Common myeloid progenitor, CD34-positive (primary cell): ENCODE measurements around the gene KIF13A.

Experiments used
- CTCF ChIA-PET: fragments of 350-600 bp; sonication (Branson Sonifier 250); formaldehyde crosslinking; loops from one replicate; lab custom pipeline; 2021; ENCODE audit warnings: antibody characterized with exemption; lab: Charles Lee
- POLR2A ChIA-PET: fragments of 350-600 bp; sonication (Branson Sonifier 250); formaldehyde crosslinking; loops from one replicate; lab custom pipeline; 2021; ENCODE audit warnings: antibody characterized with exemption; lab: Charles Lee
- DNase-seq, 3 donors: peaks; one replicate each; pipeline versions ENCODE4 v3.0.0 to v3.0.0-alpha.2; 2013
- H3K27ac ChIP-seq, 2 experiments: 1 replicate in 1 of 2; 2 replicates in 1 of 2; pipeline ENCODE4 v1.7.0; 2013; ENCODE audit warnings: inconsistent platforms in 2 of 2, low read length in 2 of 2, mild to moderate bottlenecking in 2 of 2, low read depth in 1 of 2, moderate library complexity in 1 of 2; ENCODE audit not compliant: severe bottlenecking in 2 of 2, insufficient read depth in 1 of 2, poor library complexity in 1 of 2
- H3K27me3 ChIP-seq, 5 experiments: replicated peaks in 2 of 5; 1 replicate in 3 of 5; 2 replicates in 2 of 5; pipeline versions ENCODE4 v1.6.1 to v1.7.0; 2013; ENCODE audit warnings: low read length in 4 of 5, mild to moderate bottlenecking in 2 of 5, moderate library complexity in 2 of 5, inconsistent platforms in 1 of 5; ENCODE audit not compliant: insufficient read depth in 5 of 5, control insufficient read depth in 4 of 5
- H3K36me3 ChIP-seq, 4 experiments: 1 replicate in 2 of 4; 2 replicates in 2 of 4; pipeline versions ENCODE4 v1.6.1 to v1.7.0; 2013; ENCODE audit warnings: low read length in 3 of 4, control low read depth in 1 of 4, mild to moderate bottlenecking in 1 of 4; ENCODE audit not compliant: control insufficient read depth in 4 of 4, insufficient read depth in 4 of 4
- H3K4me1 ChIP-seq, 4 experiments: 1 replicate in 3 of 4; 2 replicates in 1 of 4; pipeline versions ENCODE4 v1.6.1 to v1.7.1; 2013; ENCODE audit warnings: low read length in 3 of 4, mild to moderate bottlenecking in 3 of 4, control low read depth in 1 of 4, inconsistent platforms in 1 of 4, moderate library complexity in 1 of 4; ENCODE audit not compliant: control insufficient read depth in 4 of 4, insufficient read depth in 4 of 4; ENCODE audit errors: control extremely low read depth in 1 of 4
- H3K4me3 ChIP-seq, 7 experiments: 1 replicate in 4 of 7; 2 replicates in 3 of 7; pipeline versions ENCODE4 v1.5.1 to v1.7.0; 2013; ENCODE audit warnings: mild to moderate bottlenecking in 7 of 7, low read length in 6 of 7, moderate library complexity in 6 of 7, inconsistent platforms in 2 of 7, low read depth in 2 of 7, control low read depth in 1 of 7; ENCODE audit not compliant: insufficient read depth in 4 of 7, control insufficient read depth in 1 of 7; ENCODE audit errors: extremely low read depth in 1 of 7
- H3K9me3 ChIP-seq, 5 experiments: 1 replicate in 4 of 5; 2 replicates in 1 of 5; pipeline versions ENCODE4 v1.6.1 to v1.7.1; 2013; ENCODE audit warnings: low read length in 4 of 5, mild to moderate bottlenecking in 2 of 5, inconsistent platforms in 1 of 5, low read depth in 1 of 5, moderate library complexity in 1 of 5; ENCODE audit not compliant: control insufficient read depth in 4 of 5, insufficient read depth in 2 of 5; ENCODE audit errors: control extremely low read depth in 1 of 5
- WGBS: methylation state at CpG from one replicate; pipeline ENCODE4 v1.1.5; 2013; ENCODE audit not compliant: insufficient coverage; 5-methylcytosine and 5-hydroxymethylcytosine counted together

Gene KIF13A

GRCh38 chr6:17714879-17715851, 272.3 kb downstream of the KIF13A start:
- POLR2A ChIA-PET: no interaction called here
- Histone ChIP-seq H3K27ac (no peak overlapping the region), H3K4me1 (peaks cover 0 to 14% (median 6%) of the 10 kb centered on the region in 4 experiments), H3K9me3 (no peaks in the 10 kb centered on the region), H3K36me3 (no peaks in the 10 kb centered on the region), H3K4me3 (peak overlapping the region in 2 of 7 experiments; percentile 22 to 29), H3K27me3 (no peaks in the 10 kb centered on the region)
- 66% methylated on average over 7 of the region's 10 CpGs for WGBS
- CTCF ChIA-PET: interaction anchor here (0.6 to 1.4 kb wide), 5 partner anchors 9 to 428 kb away, joined by 3 to 7 read pairs (median 4); partner anchors contain the start of gene FAM8A1
- peak; percentile 74 to 89 (median 87) for DNase-seq

DNA sequence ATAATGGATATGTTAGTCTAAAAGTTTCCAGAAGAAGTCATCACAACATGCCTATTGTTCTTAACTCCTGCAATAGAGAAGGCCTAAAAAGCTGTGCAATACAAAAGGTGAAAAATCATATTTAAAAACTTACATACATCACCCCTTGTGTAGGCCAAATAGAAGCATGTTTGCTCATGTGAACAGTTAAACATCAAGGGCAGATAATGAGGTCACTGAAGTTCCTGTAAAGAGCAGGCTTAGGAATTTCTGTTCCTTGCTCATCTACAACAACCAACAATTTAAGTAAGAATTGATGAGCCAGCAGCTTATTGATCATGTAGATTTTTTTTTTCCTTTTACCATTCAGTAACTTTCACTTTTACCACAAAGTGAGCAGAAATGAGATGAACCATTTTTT, 273.3 kb downstream of the KIF13A start:
- ChIA-PET POLR2A (no interaction called here), CTCF (interaction anchor here (0.6 to 1.4 kb wide), 2 partner anchors 10 to 429 kb away, joined by 4 to 7 read pairs; no protein-coding TSS in a partner anchor)
- Histone ChIP-seq H3K27ac (no peak overlapping the region), H3K36me3 (no peaks in the 10 kb centered on the region), H3K4me1 (peaks cover 0 to 14% (median 6%) of the 10 kb centered on the region in 4 experiments), H3K27me3 (no peaks in the 10 kb centered on the region), H3K9me3 (no peaks in the 10 kb centered on the region), H3K4me3 (no peak overlapping the region)
- no peak for DNase-seq

DNA sequence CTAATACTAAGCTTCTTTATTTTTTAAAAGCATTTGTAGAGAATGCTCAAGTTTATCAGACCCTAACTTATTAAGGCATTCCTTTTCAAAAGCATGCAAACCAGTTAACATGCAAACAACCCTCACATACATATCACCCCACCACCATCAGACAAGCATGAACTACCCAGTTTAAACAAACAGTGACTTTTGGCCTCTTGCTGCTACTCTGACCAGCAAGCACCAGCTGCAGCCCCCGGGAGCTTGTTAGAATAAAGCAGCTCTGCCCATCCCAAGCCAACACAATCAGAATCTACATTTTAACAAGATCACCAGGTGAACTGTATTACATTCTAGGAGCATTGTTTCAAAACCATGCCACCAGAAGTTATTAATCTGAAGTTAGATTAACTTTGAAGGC, 274.9 kb downstream of the KIF13A start:
- Histone ChIP-seq H3K9me3 (no peaks in the 10 kb centered on the region), H3K27ac (no peak overlapping the region), H3K4me3 (no peak overlapping the region), H3K36me3 (no peaks in the 10 kb centered on the region), H3K4me1 (peaks cover 0 to 14% (median 6%) of the 10 kb centered on the region in 4 experiments), H3K27me3 (no peaks in the 10 kb centered on the region)
- WGBS: no CpG with 5 or more reads among the region's 1 CpG
- no peak for DNase-seq
- CTCF ChIA-PET: no interaction called here
- POLR2A ChIA-PET: no interaction called here

DNA sequence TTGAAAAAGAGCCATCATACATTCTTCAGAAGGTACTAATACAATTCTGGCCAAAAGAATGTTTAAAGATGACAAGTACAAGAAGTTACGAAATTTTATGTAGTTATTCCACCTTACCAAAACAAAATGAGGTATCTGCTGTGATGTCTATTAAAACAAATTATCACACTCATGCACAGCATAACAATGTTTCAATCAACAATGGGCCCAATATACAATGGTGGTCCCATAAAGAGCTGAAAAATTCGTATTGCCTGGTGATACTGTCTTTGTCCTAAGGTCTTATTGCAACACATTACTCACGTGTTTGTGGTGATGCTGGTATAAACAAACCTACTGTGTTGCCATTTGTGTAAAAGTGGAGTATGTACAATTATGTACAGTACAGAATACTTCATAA, 277.1 kb downstream of the KIF13A start:
- DNase-seq: no peak
- POLR2A ChIA-PET: no interaction called here

DNA sequence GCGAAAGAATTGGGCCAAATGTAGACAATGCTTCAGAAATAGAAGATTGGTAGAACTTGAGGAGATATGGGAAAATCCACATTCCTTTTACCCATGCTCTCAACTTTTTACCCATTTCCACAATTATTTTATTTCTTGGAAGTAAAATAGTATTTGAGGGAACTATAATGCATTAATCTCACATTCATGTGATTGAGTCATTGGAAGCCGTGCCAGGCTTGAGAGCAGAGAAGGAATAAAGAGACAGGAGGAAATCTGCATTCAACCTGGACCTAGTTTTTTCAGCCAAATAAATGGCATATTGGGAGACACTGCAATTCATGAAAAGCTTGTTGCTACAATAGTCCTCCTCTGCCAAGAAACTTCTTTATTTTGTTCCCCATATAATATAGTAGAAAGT, 278.0 kb downstream of the KIF13A start:
- no peak overlapping the region for H3K27ac ChIP-seq
- H3K9me3 ChIP-seq: no peaks in the 10 kb centered on the region
- H3K4me1 ChIP-seq: peaks cover 6 to 20% (median 12%) of the 10 kb centered on the region in 4 experiments
- H3K4me3 ChIP-seq: no peak overlapping the region
- no peaks in the 10 kb centered on the region for H3K36me3 ChIP-seq
- ChIA-PET POLR2A (no interaction called here), CTCF (no interaction called here)
- 100% methylated on average over 1 of the region's 2 CpGs for WGBS
- DNase-seq: no peak
- no peaks in the 10 kb centered on the region for H3K27me3 ChIP-seq

More for the DNA sequence above, 277.1 kb downstream of the KIF13A start:
- H3K27me3 ChIP-seq: no peaks in the 10 kb centered on the region
- H3K9me3 ChIP-seq: no peaks in the 10 kb centered on the region
- H3K36me3 ChIP-seq: no peaks in the 10 kb centered on the region
- H3K4me3 ChIP-seq: no peak overlapping the region
- H3K4me1 ChIP-seq: peaks cover 2 to 20% (median 9%) of the 10 kb centered on the region in 4 experiments
- CTCF ChIA-PET: no interaction called here
- H3K27ac ChIP-seq: no peak overlapping the region
- no CpG with 5 or more reads among the region's 3 CpGs for WGBS
